Measurements from ENCODE around the gene TMEM106C. TPM values are rescaled to one million over a fixed set of nuclear protein-coding genes. Genes with fewer than 3 reads are reported as not detected.

The TMEM106C gene, protein sequence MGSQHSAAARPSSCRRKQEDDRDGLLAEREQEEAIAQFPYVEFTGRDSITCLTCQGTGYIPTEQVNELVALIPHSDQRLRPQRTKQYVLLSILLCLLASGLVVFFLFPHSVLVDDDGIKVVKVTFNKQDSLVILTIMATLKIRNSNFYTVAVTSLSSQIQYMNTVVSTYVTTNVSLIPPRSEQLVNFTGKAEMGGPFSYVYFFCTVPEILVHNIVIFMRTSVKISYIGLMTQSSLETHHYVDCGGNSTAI
- polyA plus RNA-seq (2012; ENCODE audit: insufficient read length, low read depth) = 94.4 TPM

DNA sequence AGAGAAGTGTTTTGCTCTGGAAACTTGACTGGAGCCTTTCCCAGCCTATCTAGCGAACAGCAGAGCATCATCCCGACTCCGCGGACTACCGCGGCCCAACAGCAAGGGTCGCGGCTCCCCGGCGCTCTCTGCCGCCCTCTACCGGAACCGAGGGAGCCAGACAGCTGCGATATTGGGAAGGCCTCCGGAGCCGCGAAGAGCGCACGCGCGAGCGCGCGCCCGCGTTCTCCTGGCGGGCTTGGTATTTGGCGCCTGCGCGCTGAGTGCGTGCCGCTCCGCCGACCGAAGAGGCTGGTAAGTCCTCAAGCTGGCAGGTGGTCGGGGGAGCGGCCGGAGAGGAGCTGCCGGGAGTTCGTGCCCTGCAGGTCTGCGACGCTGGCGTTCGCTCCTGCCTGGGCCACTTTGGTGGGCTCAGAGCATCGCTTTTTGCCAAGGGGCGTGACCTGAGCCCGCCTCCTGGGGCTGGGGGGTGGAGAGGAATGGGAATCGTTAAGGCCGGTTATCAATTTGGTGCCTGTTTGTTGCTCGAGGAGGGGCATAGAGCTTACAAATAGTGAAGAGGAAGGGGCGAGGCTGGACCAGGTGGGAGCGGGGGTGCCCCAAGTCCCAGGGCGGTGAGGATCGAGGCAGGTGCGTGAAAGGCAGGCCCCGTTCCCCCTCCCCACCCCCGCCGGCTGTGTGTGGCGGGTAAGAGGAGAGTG is at the start of gene TMEM106C:
TMEM106C (plus strand) TSS at position 257 of the 701 bp plus-strand sequence. CDS start 641 bp downstream, outside the sequence.
- peak; percentile 62; the same call in 1 of the 2 replicates for TF ChIP-seq POLR2AphosphoS5 (IDR thresholded peaks at IDR 0.05; ENCODE audit: low read depth, low read length)
- TF ChIP-seq SIN3A (IDR thresholded peaks at IDR 0.05; ENCODE audit: borderline replicate concordance, insufficient read depth, low read length) = no peak; the same call in 1 of the 2 replicates
- TF ChIP-seq, protein P1, sequence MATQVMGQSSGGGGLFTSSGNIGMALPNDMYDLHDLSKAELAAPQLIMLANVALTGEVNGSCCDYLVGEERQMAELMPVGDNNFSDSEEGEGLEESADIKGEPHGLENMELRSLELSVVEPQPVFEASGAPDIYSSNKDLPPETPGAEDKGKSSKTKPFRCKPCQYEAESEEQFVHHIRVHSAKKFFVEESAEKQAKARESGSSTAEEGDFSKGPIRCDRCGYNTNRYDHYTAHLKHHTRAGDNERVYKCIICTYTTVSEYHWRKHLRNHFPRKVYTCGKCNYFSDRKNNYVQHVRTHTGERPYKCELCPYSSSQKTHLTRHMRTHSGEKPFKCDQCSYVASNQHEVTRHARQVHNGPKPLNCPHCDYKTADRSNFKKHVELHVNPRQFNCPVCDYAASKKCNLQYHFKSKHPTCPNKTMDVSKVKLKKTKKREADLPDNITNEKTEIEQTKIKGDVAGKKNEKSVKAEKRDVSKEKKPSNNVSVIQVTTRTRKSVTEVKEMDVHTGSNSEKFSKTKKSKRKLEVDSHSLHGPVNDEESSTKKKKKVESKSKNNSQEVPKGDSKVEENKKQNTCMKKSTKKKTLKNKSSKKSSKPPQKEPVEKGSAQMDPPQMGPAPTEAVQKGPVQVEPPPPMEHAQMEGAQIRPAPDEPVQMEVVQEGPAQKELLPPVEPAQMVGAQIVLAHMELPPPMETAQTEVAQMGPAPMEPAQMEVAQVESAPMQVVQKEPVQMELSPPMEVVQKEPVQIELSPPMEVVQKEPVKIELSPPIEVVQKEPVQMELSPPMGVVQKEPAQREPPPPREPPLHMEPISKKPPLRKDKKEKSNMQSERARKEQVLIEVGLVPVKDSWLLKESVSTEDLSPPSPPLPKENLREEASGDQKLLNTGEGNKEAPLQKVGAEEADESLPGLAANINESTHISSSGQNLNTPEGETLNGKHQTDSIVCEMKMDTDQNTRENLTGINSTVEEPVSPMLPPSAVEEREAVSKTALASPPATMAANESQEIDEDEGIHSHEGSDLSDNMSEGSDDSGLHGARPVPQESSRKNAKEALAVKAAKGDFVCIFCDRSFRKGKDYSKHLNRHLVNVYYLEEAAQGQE (IDR thresholded peaks at IDR 0.05; ENCODE audit: insufficient read depth in 1 of 2, low read depth in 2 of 2, low read length in 2 of 2) = no peak
- TF ChIP-seq FOXP2 (optimal IDR thresholded peaks at IDR 0.05; ENCODE audit: borderline replicate concordance, extremely low read depth, extremely low read length, insufficient read depth) = peak; percentile 17
- TF ChIP-seq TAF1 (IDR thresholded peaks at IDR 0.05; ENCODE audit: borderline replicate concordance, insufficient read depth, low read length) = no peak

DNA sequence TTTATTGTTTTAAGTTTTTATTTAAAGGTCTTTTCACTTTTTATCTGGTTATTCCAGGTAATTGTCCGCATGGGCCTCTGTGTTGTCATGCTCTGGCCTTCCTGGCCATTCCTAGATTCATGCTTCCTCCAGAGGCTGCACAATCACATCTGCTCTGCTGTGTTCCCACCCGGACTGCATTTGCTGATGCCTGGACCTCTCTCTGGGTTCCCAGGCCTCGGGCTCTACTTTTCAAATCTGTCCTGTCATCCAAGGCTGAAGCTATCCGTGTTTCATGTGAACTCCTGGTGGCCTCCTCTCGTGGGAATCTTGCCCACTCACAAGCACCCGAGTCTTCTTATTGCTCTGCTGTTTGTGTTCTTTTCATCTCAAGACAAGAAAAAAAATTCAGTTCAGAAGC is 42.5 kb upstream of the TMEM106C start:
- TF ChIP-seq, protein P1 (IDR thresholded peaks at IDR 0.05; ENCODE audit: insufficient read depth in 1 of 2, low read depth in 2 of 2, low read length in 2 of 2) = no peak
- no peak for TF ChIP-seq FOXP2 (optimal IDR thresholded peaks at IDR 0.05; ENCODE audit: borderline replicate concordance, extremely low read depth, extremely low read length, insufficient read depth)
- TF ChIP-seq TAF1 (IDR thresholded peaks at IDR 0.05; ENCODE audit: borderline replicate concordance, insufficient read depth, low read length) = no peak
- TF ChIP-seq POLR2AphosphoS5 (IDR thresholded peaks at IDR 0.05; ENCODE audit: low read depth, low read length) = no peak
- no peak for TF ChIP-seq SIN3A (IDR thresholded peaks at IDR 0.05; ENCODE audit: borderline replicate concordance, insufficient read depth, low read length)

DNA sequence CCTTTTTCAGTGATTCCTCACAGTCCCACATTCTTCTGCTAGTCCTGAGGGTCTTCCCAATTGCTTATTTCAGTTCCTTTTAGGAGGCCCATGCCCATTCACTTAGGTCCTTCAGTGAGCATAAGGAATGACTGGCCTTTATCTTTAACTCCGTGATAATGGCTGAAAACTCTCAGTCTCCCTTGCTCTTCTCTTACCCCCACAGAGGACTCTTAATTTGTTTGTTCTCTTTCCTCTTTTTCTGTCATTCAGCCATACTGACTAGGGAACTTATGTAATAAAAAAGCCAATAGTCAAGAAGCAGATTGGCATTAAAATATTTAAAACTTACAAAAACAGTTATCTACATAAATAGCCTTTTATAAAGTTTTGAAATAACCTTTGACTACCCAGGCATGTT is 41.5 kb upstream of the TMEM106C start:
- TF ChIP-seq, protein P1 (IDR thresholded peaks at IDR 0.05; ENCODE audit: insufficient read depth in 1 of 2, low read depth in 2 of 2, low read length in 2 of 2) = no peak
- no peak for TF ChIP-seq POLR2AphosphoS5 (IDR thresholded peaks at IDR 0.05; ENCODE audit: low read depth, low read length)
- TF ChIP-seq TAF1 (IDR thresholded peaks at IDR 0.05; ENCODE audit: borderline replicate concordance, insufficient read depth, low read length) = no peak
- TF ChIP-seq SIN3A (IDR thresholded peaks at IDR 0.05; ENCODE audit: borderline replicate concordance, insufficient read depth, low read length) = no peak
- no peak for TF ChIP-seq FOXP2 (optimal IDR thresholded peaks at IDR 0.05; ENCODE audit: borderline replicate concordance, extremely low read depth, extremely low read length, insufficient read depth)

DNA sequence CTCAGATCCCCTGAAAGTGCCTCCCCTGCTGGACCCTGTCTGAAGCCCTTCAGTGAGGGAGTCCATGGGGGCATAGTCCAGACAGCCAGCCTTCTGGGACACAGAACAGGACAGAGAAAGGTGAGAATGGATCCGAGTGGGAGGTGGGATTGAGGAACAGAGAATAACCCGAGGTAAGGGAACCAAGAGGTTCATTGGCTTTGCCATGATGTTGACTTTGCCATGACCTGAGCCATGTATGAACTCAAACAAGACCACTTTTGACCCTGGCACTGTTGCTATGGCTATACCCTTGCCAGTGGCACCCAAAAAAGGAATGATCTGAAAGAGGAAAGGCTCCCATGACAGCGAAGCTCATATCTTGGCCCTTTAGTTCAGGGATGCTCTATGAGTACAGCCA is 36.0 kb upstream of the TMEM106C start:
- no peak for TF ChIP-seq POLR2AphosphoS5 (IDR thresholded peaks at IDR 0.05; ENCODE audit: low read depth, low read length)
- TF ChIP-seq SIN3A (IDR thresholded peaks at IDR 0.05; ENCODE audit: borderline replicate concordance, insufficient read depth, low read length) = no peak
- no peak for TF ChIP-seq TAF1 (IDR thresholded peaks at IDR 0.05; ENCODE audit: borderline replicate concordance, insufficient read depth, low read length)
- TF ChIP-seq FOXP2 (optimal IDR thresholded peaks at IDR 0.05; ENCODE audit: borderline replicate concordance, extremely low read depth, extremely low read length, insufficient read depth) = no peak
- TF ChIP-seq, protein P1 (IDR thresholded peaks at IDR 0.05; ENCODE audit: insufficient read depth in 1 of 2, low read depth in 2 of 2, low read length in 2 of 2) = no peak

Data from PFSK-1 (cell line).